ENCODE data around the gene NPIPA5.
"Not testable (repeated sequence)": the region's sequence is repeated elsewhere in the genome, so short reads cannot be mapped to it uniquely, and the experiment has no call there.

NPIPA5 gene

DNA sequence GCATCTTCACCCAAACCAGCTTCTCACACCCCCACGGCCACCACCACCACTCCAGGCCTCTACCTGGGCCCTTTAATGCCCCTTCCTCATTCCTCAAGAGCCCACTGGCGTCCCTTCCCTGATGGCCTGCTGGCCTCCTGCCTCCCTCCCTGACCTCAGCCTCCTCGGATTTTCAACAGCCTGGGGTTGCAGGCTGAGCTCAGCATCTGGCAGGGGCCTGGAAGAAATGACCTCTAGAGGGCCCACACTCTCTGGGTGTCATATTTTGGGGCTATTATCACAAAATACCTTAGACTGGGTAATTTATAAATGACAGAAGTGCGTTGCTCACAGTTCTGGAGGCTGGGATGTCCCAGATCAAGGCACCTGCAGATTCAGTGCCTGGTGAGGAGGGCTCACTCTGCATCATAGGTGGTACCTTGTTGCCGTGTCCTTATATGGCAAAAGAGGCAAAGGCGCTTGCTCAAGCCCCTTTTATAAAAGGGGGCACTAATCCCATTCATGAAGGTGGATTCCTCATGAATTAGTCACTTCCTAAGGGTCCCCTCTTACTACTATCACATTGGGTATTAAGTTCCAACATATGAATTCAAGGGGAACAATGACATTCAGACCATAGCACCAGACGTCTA is 40.0 kb downstream of the NPIPA5 start:
- not testable (repeated sequence) for DNase-seq, H3K4me3 Mint-ChIP-seq, H3K9me3 Mint-ChIP-seq, ATAC-seq, H3K27me3 Mint-ChIP-seq, H3K4me1 Mint-ChIP-seq, H3K27ac Mint-ChIP-seq

DNA sequence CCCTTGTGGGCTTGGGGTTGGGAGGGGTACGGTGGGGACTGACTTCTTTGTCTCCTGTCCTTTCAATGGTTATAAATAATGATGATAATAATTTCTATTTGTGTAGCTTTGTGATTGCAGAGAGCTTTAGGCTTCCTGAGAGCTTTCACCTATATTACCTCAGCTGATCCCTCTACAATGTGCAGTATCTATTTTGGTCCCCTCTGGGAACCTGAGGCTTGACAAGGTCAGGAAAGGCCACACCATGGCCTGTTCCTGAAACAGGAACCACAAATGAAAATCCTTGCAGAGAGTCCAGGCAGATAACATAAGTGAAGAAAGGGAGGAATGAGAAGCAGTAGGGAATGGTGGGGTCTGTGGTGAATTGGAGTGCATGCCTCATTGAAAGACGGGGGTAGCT is 42.5 kb downstream of the NPIPA5 start:
- H3K27ac Mint-ChIP-seq, H3K4me1 Mint-ChIP-seq, H3K4me3 Mint-ChIP-seq, H3K27me3 Mint-ChIP-seq, ATAC-seq, DNase-seq, H3K9me3 Mint-ChIP-seq: not testable (repeated sequence)

DNA sequence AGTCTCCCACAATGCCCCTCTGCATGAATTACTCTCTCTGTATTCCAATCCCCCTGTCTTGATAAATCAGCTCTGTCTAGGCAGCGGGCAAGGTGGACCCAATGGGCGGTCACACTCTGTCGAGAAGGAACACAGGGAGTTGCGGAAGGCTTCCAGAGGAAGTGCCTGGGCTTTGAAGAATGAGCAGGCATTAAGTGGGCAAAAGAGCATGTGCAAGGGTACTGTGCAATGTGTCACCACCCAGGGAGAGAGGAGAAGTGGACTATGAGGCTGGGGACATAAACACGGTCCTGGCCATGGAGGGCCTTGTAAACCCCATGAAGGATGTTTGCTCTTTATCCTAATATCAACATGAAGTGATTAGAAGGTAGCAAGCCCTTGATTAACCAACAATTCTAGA is 44.1 kb downstream of the NPIPA5 start:
- not testable (repeated sequence) for DNase-seq

DNA sequence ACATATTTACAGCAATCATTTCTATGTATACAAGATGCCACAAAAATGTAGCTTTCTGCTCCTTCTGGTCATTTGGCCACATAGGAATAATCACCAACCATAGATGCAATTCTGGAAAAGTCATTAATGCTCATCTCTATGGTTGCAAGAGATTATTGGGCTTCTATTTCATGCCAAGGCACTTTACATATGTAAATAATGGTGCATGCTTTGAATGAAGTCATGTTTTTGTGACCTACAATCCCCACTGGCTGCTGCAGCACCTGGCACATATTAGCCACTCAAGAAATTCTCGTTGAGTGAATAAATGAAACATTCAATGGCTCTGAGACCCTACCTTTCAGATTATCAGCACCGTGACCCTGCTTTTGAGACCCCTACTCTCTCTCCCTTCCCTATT is 47.1 kb downstream of the NPIPA5 start:
- not testable (repeated sequence) for H3K27ac Mint-ChIP-seq, H3K4me1 Mint-ChIP-seq, ATAC-seq, DNase-seq, H3K4me3 Mint-ChIP-seq, H3K9me3 Mint-ChIP-seq, H3K27me3 Mint-ChIP-seq

More for the DNA sequence above, 44.1 kb downstream of the NPIPA5 start:
- H3K27ac Mint-ChIP-seq, H3K4me1 Mint-ChIP-seq, H3K27me3 Mint-ChIP-seq, ATAC-seq, H3K9me3 Mint-ChIP-seq, H3K4me3 Mint-ChIP-seq: not testable (repeated sequence)

DNA sequence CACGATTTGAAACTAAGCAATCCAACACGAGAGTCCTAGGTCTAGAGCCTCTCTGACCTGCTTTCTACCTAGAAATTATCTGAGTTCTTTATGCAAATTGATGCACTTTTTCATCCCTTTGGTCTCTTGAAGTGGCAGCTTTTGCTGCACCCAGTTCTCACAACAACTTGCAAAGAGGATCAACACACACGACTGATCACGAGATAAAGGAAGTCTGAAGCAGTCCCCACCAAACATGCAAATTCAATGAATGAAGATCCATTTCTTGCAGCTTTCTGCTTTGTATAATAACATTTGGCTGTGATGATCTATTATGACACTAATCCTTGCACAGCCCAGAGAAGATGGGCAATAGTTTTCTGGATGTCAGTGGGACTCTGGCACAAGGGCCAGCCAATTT is 53.1 kb downstream of the NPIPA5 start:
- DNase-seq, H3K27ac Mint-ChIP-seq, H3K4me1 Mint-ChIP-seq, H3K4me3 Mint-ChIP-seq, H3K27me3 Mint-ChIP-seq, ATAC-seq, H3K9me3 Mint-ChIP-seq: not testable (repeated sequence)

DNA sequence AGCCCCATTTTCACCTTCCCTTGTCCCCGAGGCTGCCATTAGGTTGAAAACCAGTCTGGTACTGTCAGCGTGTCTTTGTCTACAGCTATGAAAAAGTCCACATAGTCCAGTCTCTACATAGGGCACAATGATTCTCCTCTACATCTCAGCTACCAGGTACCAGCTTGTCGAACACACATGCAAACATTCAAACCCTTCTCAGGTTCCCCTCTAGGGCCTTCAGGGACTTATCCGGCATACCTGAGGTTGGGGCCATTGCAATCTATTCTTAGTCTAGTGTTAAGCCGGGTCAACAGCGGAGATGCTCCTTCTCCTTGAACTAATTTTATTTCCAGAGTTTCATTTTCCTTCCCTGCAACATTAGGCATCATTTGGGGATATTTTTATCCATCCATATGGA is 54.7 kb downstream of the NPIPA5 start:
- not testable (repeated sequence) for H3K27ac Mint-ChIP-seq, H3K4me1 Mint-ChIP-seq, DNase-seq, H3K27me3 Mint-ChIP-seq, ATAC-seq, H3K9me3 Mint-ChIP-seq, H3K4me3 Mint-ChIP-seq

DNA sequence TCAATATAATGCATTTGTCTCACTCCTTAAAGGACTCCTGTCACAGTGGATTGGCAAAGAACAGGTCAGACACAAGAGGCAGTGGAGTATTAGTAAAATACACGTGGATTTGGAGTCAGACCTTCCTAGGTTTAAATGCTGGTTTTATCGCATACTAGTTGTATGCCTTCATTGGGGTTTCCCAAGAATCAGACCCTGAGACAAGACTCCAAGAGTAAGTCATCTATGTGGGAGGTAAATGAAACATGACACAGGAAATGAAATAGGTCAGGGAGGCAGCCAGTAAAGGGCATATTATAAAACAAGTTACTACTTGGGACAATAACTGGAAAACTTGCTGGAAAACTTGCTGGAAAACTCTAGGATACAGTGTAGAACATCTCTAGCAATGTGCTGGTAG is 56.9 kb downstream of the NPIPA5 start:
- not testable (repeated sequence) for H3K4me3 Mint-ChIP-seq, H3K9me3 Mint-ChIP-seq, DNase-seq, H3K27me3 Mint-ChIP-seq, H3K27ac Mint-ChIP-seq, H3K4me1 Mint-ChIP-seq, ATAC-seq

DNA sequence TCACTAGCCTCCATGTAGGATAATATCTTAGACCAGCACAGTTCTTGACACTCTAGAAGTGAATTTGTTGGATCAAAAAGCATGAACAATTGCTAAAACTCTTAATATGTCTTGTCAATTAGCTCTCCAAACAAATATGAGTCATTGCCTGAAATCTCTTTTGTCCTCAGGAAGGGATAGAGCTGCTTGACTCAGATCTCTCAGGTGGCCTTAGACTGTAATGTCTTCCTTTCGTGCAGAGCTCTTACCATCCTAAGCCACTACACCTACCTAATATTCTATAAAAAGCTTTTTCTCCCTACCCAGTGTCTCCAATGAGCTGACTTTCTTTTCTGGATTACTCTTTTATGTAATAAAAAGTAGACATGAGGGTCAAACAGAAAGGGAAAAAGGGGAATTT is 63.5 kb downstream of the NPIPA5 start:
- H3K4me3 Mint-ChIP-seq, H3K27ac Mint-ChIP-seq, H3K9me3 Mint-ChIP-seq, H3K27me3 Mint-ChIP-seq, H3K4me1 Mint-ChIP-seq, ATAC-seq, DNase-seq: not testable (repeated sequence)
